Colon (tissue), 2 donors: ENCODE measurements around the gene LARP1.

Source experiments
- FAIRE-seq: peaks from 2 replicates; lab custom pipeline; 2012; peaks lifted over from hg19 to GRCh38; lab: Jason Lieb, UNC
- donor health status: control.
- donor health status: control.

LARP1 gene

DNA sequence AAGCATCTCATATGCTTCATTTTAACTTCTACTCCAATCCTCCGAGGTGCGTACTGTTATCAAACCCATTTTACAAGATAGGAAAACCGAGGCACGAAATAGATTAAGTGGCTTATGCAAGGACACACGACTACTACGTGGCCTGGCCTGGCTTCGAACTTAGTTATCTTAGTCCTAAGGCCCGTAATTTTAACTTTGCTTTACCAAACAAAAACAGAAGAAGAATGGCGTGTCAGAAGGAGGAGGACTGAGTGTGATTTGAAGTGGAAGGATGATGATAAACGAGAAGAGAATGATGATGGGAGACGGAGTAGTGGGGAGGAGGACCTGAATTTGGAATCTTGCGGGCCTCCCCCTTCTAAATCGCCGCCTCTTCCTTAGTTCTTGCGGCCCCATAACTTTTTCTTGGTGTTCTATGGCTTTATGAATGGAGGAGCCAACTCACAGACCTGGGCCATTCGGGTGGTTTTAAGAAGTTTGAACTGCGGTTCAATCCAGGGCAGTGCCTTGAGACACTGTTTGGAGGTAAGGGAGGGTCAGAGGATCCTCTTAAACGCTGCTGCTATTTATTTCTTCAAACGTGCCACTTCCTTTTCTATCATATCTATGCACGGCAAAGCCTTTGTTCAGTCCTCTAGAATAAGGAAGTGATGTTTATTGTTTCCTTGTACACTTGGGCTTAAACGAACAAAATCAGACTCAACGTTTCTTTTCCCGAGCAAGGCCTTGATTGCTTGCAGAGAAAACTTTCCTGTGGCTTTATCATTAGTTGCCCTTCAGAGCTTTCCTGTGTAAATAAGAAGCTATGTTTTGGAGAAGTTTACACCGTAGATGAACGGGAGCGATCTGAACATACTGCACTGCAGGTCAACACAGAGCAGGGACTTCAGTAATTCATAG lies 104.0 kb downstream of the LARP1 start:
- FAIRE-seq: no peak

- FAIRE-seq: no peak
These were observed 104.9 kb downstream of the LARP1 start for GRCh38 chr5:154860123-154860522.

DNA sequence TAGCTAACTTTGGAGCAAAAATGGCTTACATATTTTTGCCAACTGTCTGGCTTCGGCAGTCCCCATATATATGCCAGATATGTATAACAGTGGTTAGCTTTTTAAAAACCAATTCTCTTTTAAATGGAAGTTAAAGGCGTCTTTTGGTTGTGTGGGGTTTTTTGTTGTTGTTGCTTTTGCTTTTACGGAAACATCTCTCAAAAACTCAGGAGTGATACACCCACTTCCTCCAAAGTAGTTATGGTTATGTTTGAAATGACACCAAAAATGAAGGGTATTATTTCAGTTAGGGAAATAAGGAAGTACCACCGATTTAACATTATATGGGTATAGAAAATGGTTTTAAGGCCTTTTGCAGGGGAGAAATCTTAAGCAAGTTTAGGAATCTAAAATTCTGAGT lies 105.6 kb downstream of the LARP1 start:
- no peak for FAIRE-seq

DNA sequence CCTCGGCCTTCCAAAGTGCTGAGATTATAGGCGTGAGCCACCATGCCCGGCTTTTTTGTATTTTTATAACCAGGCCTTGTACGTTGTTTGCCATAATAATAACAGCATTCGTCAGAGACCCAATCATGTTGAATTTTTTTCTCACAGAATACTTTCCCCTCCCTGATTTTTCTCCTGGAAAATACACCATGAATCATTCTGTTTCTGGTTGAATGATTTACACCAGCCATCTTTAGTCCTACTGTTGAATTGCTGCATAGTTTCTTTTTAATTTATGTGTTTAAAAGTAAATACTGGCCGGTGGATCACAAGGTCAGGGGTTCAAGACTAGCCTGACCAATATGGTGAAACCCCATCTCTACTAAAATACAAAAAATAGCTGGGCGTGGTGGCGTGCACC lies 106.8 kb downstream of the LARP1 start:
- FAIRE-seq: no peak

DNA sequence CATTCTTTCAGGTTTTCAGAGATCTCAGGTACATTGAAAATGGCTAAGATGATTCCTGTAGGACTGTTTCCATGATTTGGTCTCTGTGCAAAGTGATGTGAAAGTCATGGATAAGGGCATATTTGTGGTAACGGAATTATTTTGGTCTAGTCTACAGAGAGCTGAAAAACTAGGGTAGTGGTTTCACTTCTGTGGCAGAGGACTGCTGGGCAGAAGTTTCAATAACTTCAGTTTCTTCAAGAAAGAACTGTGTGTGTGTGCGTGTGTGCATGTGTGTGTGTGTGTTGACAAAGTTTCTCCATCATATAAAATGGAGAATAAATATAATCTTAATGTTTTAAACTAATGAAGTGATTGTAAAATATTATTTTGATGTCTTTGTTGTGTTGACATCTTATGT lies 107.6 kb downstream of the LARP1 start:
- no peak for FAIRE-seq

GRCh38 chr5:154863291-154864080 lies 108.3 kb downstream of the LARP1 start:
- FAIRE-seq: no peak

DNA sequence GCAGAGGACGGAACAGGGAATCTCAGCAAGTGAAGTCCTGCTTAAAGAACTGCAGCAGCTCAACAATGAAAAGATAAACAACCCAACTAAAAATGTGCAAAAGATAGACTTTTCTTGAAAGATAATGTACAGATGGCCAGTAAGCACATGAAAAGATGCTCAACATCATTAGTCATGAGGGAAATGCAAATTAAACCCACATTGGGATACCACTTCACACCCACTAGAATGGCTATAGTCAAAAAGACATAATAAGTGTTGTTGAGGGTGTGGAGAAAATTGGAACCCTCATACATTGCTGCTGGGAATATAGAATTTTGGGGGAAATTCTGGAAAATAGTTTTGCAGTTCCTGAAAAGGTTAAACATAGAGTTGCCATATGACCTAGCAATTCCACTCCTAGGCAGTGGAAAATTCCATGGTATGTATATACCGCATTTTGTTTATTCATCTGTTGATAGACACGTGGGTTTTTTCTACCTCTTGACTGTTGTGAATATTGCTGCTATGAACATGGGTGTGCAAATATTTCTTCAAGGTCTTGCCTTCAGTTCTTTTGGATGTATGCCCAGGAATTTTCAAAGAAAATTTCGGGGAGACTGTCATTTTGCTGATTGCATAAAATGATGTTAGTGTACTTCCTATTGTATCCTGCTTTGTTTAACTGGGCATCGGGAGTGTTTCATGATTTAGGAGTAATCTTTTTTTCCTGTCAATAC lies 110.4 kb downstream of the LARP1 start:
- FAIRE-seq: no peak

- no peak for FAIRE-seq
These were observed 111.7 kb downstream of the LARP1 start for GRCh38 chr5:154866841-154867240.
